Panc1 (cell line): Measurements from ENCODE around the gene MCM6. TPM values are rescaled to one million over a fixed set of nuclear protein-coding genes. Genes with fewer than 3 reads are reported as not detected.

Source experiments
- ATAC-seq: fragments of 200-7000 bp; cut with Tn5 transposase; 2 replicates; pipeline ENCODE4 v1.9.1; 2020; ENCODE audit warnings: mild to moderate bottlenecking, moderate library complexity
- BruUV-seq: library from RNA; stranded (reverse); fragments of 400-500 nt; replicated peaks from 2 replicates; lab custom pipeline; 2021; lab: Mats Ljungman, UMichigan
- CTCF ChIA-PET: fragments of 300-600 bp; sonication (Branson Sonifier 250); formaldehyde crosslinking; loops from one replicate; lab custom pipeline; 2022; ENCODE audit warnings: antibody characterized with exemption; lab: Charles Lee
- POLR2A ChIA-PET: fragments of 300-600 bp; sonication (Branson Sonifier 250); formaldehyde crosslinking; loops from one replicate; lab custom pipeline; 2022; ENCODE audit warnings: antibody characterized with exemption; lab: Charles Lee
- DNase-seq: peaks from one replicate; pipeline ENCODE4 v3.0.0-alpha.2; 2010; ENCODE audit warnings: low read depth, low spot score
- H3K27ac ChIP-seq: 2 replicates; pipeline ENCODE4 v1.5.1; 2011; ENCODE audit warnings: mild to moderate bottlenecking, low read length, inconsistent platforms
- H3K27me3 ChIP-seq: fragments of 200-500 bp; sonication (Bioruptor generic); 2 replicates; pipeline ENCODE4 v1.6.0; 2014; ENCODE audit warnings: low read length, inconsistent platforms; ENCODE audit not compliant: control insufficient read depth, insufficient read depth
- H3K36me3 ChIP-seq: fragments of 200-500 bp; sonication (Bioruptor generic); 2 replicates; pipeline ENCODE4 v1.5.1; 2014; ENCODE audit warnings: inconsistent platforms, mild to moderate bottlenecking, low read length, moderate library complexity; ENCODE audit not compliant: control insufficient read depth, insufficient read depth
- H3K4me1 ChIP-seq: 2 replicates; pipeline ENCODE4 v1.5.1; 2011; ENCODE audit warnings: inconsistent platforms, mild to moderate bottlenecking, low read length, moderate library complexity; ENCODE audit not compliant: control insufficient read depth, insufficient read depth
- H3K4me3 ChIP-seq, 2 experiments: 2 replicates each; pipeline ENCODE4 v1.5.1; 2011 to 2012; ENCODE audit warnings: low read depth in 2 of 2, low read length in 2 of 2, mild to moderate bottlenecking in 2 of 2, inconsistent platforms in 1 of 2, moderate library complexity in 1 of 2
- H3K9me3 ChIP-seq: fragments of 200-500 bp; sonication (Bioruptor generic); 2 replicates; pipeline ENCODE4 v1.5.1; 2014; ENCODE audit warnings: low read depth, mild to moderate bottlenecking, inconsistent platforms, low read length, moderate library complexity; ENCODE audit not compliant: control insufficient read depth, insufficient read depth
- POLR2AphosphoS5 ChIP-seq: IDR thresholded peaks from 2 replicates; pipeline ENCODE4 v1.6.1; 2012; ENCODE audit warnings: mild to moderate bottlenecking, low read depth, low read length, moderate library complexity
- SIN3A ChIP-seq: IDR thresholded peaks from 2 replicates; pipeline ENCODE4 v1.6.1; 2012; ENCODE audit warnings: low read depth, mild to moderate bottlenecking, low read length, moderate library complexity, borderline replicate concordance; ENCODE audit not compliant: insufficient read depth
- TCF7L2 ChIP-seq: IDR thresholded peaks from 2 replicates; pipeline ENCODE4 v1.6.1; 2011; ENCODE audit warnings: mild to moderate bottlenecking, low read depth, low read length, inconsistent platforms
- in situ Hi-C: cut with HindIII; loops from 2 replicates; pipeline ENCODE4 v1.10.0; 2016; ENCODE audit warnings: low sequenced_read_pairs, low pct_unique_long_range_greater_than_20kb
- intact Hi-C: fragments of 100-400 bp; cut with micrococcal nuclease; formaldehyde crosslinking; loops from one replicate; pipeline ENCODE4 v1.10.0; 2022; ENCODE audit not compliant: unreplicated experiment
- total RNA-seq: library from RNA; stranded (reverse); gene quantifications from one replicate; pipeline ENCODE4 v1.2.1, GENCODE V29; 2021; ENCODE audit not compliant: unreplicated experiment
- TF ChIP-seq, protein P1 (sequence below), 2 experiments: IDR thresholded peaks; 2 replicates each; pipeline ENCODE4 v1.6.1; 2011 to 2012; ENCODE audit warnings: low read depth in 2 of 2, control low read depth in 1 of 2, low read length in 1 of 2, mild to moderate bottlenecking in 1 of 2, moderate library complexity in 1 of 2; ENCODE audit not compliant: insufficient read depth in 1 of 2
- TF ChIP-seq, protein P2 (sequence below): fragments of 450-650 bp; IDR thresholded peaks from 2 replicates; pipeline ENCODE4 v1.5.1; 2017; ENCODE audit warnings: mild to moderate bottlenecking

MCM6 gene
- total RNA-seq, 1 experiment from 2014 or later = 54.3 TPM

DNA sequence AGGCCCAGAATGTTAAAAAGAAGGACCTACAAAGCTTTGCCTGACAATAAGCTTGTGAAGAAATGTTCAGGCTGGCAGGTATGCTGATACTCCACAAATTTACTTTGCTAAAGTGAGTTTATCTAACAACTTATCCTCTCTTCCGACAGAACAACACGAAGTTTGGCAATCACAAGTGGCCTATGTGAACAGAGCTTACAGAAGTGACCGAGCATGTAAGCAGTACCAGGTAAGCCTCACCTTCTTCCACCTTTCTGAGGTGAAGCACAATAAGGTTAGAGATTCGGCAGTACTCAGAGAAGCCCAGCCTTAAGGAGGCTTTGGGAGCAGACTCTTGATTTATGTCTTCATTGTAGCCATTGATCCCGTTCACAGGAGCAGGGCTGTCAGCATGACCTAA is 30.2 kb downstream of the MCM6 start:
- H3K36me3 ChIP-seq = peaks cover 26% of the 10 kb centered on the region
- ATAC-seq = no peak
- in situ Hi-C loops (no loop called here), intact Hi-C loops (no loop called here)
- no peaks in the 10 kb centered on the region for H3K27me3 ChIP-seq
- ChIA-PET POLR2A (no interaction called here), CTCF (no interaction called here)
- no peak overlapping the region for H3K4me3 ChIP-seq
- DNase-seq = no peak
- TF ChIP-seq, protein P1, sequence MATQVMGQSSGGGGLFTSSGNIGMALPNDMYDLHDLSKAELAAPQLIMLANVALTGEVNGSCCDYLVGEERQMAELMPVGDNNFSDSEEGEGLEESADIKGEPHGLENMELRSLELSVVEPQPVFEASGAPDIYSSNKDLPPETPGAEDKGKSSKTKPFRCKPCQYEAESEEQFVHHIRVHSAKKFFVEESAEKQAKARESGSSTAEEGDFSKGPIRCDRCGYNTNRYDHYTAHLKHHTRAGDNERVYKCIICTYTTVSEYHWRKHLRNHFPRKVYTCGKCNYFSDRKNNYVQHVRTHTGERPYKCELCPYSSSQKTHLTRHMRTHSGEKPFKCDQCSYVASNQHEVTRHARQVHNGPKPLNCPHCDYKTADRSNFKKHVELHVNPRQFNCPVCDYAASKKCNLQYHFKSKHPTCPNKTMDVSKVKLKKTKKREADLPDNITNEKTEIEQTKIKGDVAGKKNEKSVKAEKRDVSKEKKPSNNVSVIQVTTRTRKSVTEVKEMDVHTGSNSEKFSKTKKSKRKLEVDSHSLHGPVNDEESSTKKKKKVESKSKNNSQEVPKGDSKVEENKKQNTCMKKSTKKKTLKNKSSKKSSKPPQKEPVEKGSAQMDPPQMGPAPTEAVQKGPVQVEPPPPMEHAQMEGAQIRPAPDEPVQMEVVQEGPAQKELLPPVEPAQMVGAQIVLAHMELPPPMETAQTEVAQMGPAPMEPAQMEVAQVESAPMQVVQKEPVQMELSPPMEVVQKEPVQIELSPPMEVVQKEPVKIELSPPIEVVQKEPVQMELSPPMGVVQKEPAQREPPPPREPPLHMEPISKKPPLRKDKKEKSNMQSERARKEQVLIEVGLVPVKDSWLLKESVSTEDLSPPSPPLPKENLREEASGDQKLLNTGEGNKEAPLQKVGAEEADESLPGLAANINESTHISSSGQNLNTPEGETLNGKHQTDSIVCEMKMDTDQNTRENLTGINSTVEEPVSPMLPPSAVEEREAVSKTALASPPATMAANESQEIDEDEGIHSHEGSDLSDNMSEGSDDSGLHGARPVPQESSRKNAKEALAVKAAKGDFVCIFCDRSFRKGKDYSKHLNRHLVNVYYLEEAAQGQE (IDR thresholded peaks at IDR 0.05; ENCODE audit: insufficient read depth in 1 of 2, low read depth in 2 of 2, low read length in 1 of 2) = no peak
- TF ChIP-seq, protein P2, sequence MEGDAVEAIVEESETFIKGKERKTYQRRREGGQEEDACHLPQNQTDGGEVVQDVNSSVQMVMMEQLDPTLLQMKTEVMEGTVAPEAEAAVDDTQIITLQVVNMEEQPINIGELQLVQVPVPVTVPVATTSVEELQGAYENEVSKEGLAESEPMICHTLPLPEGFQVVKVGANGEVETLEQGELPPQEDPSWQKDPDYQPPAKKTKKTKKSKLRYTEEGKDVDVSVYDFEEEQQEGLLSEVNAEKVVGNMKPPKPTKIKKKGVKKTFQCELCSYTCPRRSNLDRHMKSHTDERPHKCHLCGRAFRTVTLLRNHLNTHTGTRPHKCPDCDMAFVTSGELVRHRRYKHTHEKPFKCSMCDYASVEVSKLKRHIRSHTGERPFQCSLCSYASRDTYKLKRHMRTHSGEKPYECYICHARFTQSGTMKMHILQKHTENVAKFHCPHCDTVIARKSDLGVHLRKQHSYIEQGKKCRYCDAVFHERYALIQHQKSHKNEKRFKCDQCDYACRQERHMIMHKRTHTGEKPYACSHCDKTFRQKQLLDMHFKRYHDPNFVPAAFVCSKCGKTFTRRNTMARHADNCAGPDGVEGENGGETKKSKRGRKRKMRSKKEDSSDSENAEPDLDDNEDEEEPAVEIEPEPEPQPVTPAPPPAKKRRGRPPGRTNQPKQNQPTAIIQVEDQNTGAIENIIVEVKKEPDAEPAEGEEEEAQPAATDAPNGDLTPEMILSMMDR = no peak
- TF ChIP-seq POLR2AphosphoS5 (no peak), TCF7L2 (no peak), SIN3A (no peak)
- H3K27ac ChIP-seq = no peak overlapping the region
- H3K4me1 ChIP-seq = no peaks in the 10 kb centered on the region
- no TSS peak for BruUV-seq
- no peaks in the 10 kb centered on the region for H3K9me3 ChIP-seq

DNA sequence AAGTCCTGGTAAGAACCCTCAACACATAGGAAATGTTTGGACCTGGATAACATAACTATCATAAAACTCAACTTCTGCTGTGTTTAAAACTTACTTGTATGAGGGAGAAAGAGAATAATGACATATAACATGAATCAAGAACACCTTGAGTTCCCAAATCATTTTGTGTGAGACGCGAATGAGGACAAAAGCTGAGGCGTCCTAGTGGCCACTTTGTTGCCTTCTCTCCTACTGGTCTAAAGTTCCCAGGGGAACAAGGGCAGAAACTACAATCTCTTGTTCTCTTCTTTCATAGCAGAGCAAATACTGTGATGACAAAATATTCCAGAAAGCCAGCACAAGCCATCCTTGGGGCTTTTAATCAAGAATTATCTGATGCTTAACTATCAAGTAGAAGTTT is 31.0 kb downstream of the MCM6 start:
- intact Hi-C loops (no loop called here), in situ Hi-C loops (no loop called here)
- Histone ChIP-seq H3K27ac (no peak overlapping the region), H3K4me1 (no peaks in the 10 kb centered on the region), H3K4me3 (no peak overlapping the region), H3K27me3 (no peaks in the 10 kb centered on the region), H3K36me3 (peaks cover 26% of the 10 kb centered on the region), H3K9me3 (no peaks in the 10 kb centered on the region)
- BruUV-seq = no TSS peak
- DNase-seq = no peak
- ChIA-PET POLR2A (no interaction called here), CTCF (no interaction called here)
- no peak for ATAC-seq
- no peak for TF ChIP-seq TCF7L2
- TF ChIP-seq, protein P2 = 0 out of 2 replicates have a peak, but pooled peaks have one; percentile 9
